NT2/D1 (cell line): ENCODE data around the gene MFSD6L.

ENCODE experiments used
- DNase-seq: peaks from one replicate; pipeline ENCODE4 v3.0.0-alpha.2; 2011; ENCODE audit warnings: low read depth, low spot score
- H3K27me3 ChIP-seq: 2 replicates; pipeline ENCODE4 v1.6.0; 2011; ENCODE audit warnings: mild to moderate bottlenecking; ENCODE audit not compliant: insufficient read length, insufficient read depth
- H3K36me3 ChIP-seq: 2 replicates; pipeline ENCODE4 v1.6.1; 2011; ENCODE audit warnings: mild to moderate bottlenecking, low read length, mixed read lengths; ENCODE audit not compliant: insufficient read depth, insufficient read length
- H3K4me1 ChIP-seq: 2 replicates; pipeline ENCODE4 v1.5.1; 2011; ENCODE audit not compliant: insufficient read depth, insufficient read length
- H3K4me3 ChIP-seq: 2 replicates; pipeline ENCODE4 v1.5.1; 2011; ENCODE audit warnings: low read depth; ENCODE audit not compliant: insufficient read length
- H3K9ac ChIP-seq: 2 replicates; pipeline ENCODE4 v1.6.0; 2011; ENCODE audit warnings: low read depth; ENCODE audit not compliant: insufficient read length
- H3K9me3 ChIP-seq: 2 replicates; pipeline ENCODE4 v1.5.1; 2011; ENCODE audit warnings: mild to moderate bottlenecking, low read length; ENCODE audit not compliant: insufficient read depth
- SUZ12 ChIP-seq: IDR thresholded peaks from 2 replicates; pipeline ENCODE4 v1.6.1; 2011; ENCODE audit not compliant: insufficient read length, insufficient read depth; ENCODE audit errors: extremely low read depth
- YY1 ChIP-seq: IDR thresholded peaks from 2 replicates; pipeline ENCODE4 v1.6.1; 2011; ENCODE audit not compliant: insufficient read length, insufficient read depth
- ZNF274 ChIP-seq: IDR thresholded peaks from 2 replicates; pipeline ENCODE4 v1.6.1; 2011; ENCODE audit warnings: mild to moderate bottlenecking, low read depth, low read length

Gene MFSD6L

DNA sequence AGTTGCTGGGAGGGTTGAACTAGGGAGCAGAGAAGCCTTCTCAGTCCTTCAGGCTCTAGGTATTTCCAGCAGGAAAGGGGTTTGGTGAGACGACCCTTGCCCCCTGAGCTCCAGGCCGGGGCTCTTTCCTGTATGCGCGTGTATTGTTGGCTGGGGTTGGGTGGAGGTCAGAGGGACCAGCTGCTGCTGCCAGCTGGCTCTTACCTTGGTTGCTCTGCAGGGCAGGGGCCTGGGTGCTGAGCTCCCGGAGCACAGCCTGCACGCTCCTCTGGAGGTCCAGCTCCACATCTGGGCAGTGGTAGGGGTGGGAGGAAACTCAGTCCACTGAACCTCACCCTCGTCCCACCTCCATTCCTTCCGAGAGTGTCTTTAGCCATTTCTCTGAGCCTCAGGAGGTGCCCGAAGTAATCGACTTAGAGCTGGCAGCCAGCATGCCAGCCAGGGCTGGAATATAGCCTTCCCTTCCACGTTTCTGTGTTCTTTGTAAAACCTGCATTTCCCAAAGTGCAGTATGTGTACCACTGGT is 40.3 kb upstream of the MFSD6L start:
- no peaks in the 10 kb centered on the region for H3K36me3 ChIP-seq
- no peak for DNase-seq
- no peak overlapping the region for H3K9ac ChIP-seq
- no peaks in the 10 kb centered on the region for H3K27me3 ChIP-seq
- H3K9me3 ChIP-seq, result no peaks in the 10 kb centered on the region
- H3K4me3 ChIP-seq, result no peak overlapping the region
- H3K4me1 ChIP-seq, result no peaks in the 10 kb centered on the region
- TF ChIP-seq YY1, result no peak
- TF ChIP-seq SUZ12, result no peak
- TF ChIP-seq ZNF274, result no peak

DNA sequence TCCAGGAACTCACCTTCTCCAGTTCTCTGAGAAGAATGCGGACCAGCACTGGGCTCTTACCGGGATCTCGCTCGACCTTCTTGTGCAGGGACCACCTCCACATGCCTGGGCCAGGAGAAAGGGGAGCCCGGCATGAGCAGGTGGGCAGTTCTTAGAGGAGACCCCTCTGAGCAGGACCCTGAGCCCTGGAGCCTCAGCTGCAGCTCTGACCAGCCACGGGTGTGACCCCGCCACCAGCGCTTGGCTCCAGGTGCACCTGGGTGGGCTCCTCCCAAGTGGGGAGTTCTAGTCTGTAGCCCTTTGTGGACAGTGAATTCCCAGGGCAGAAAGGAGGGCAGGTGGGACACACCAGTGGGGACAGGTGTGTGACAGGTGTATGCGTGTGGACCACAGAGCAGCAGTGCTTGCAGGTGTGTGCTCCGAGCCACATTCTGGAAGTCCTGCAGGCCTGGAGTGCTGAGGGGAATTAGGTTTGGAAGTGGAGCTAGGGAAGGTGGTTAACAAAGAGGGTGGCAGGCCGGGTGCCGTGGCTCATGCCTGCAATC is 39.5 kb upstream of the MFSD6L start:
- no peak overlapping the region for H3K4me3 ChIP-seq
- H3K9ac ChIP-seq, result no peak overlapping the region
- H3K36me3 ChIP-seq, result no peaks in the 10 kb centered on the region
- no peak for TF ChIP-seq YY1
- no peak for TF ChIP-seq SUZ12
- TF ChIP-seq ZNF274, result no peak
- H3K4me1 ChIP-seq, result no peaks in the 10 kb centered on the region
- no peaks in the 10 kb centered on the region for H3K27me3 ChIP-seq
- H3K9me3 ChIP-seq, result no peaks in the 10 kb centered on the region
- DNase-seq, result no peak

DNA sequence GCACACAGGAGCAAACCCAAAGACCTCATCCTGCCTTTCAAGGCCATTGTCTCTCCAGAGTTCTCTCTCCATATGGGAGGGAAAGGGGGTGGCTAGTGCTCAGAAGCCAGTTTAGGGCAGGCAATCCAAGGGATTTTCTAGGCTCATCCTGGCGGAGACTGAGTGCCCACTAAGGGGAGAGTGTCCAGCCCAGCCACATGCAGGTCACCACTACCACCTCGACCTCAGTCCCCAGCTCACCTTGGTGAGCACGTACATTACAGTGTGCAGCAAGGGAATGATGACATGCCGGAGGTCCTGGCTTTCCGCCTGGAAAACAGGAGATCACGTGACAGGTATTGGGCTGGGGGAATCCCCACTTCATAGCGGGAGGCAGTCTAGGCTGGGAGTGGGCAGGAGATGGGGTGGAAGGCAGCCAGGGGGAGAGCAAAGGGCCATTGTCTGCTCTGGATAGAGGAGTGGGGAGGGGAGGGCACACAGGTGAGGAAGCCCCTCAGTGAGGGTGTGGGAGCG is 38.5 kb upstream of the MFSD6L start:
- Histone ChIP-seq H3K27me3 (no peaks in the 10 kb centered on the region), H3K9ac (no peak overlapping the region), H3K9me3 (no peaks in the 10 kb centered on the region), H3K4me3 (no peak overlapping the region), H3K4me1 (peaks cover 4% of the 10 kb centered on the region), H3K36me3 (no peaks in the 10 kb centered on the region)
- TF ChIP-seq ZNF274, result no peak
- no peak for TF ChIP-seq SUZ12
- TF ChIP-seq YY1, result no peak
- DNase-seq, result no peak

DNA sequence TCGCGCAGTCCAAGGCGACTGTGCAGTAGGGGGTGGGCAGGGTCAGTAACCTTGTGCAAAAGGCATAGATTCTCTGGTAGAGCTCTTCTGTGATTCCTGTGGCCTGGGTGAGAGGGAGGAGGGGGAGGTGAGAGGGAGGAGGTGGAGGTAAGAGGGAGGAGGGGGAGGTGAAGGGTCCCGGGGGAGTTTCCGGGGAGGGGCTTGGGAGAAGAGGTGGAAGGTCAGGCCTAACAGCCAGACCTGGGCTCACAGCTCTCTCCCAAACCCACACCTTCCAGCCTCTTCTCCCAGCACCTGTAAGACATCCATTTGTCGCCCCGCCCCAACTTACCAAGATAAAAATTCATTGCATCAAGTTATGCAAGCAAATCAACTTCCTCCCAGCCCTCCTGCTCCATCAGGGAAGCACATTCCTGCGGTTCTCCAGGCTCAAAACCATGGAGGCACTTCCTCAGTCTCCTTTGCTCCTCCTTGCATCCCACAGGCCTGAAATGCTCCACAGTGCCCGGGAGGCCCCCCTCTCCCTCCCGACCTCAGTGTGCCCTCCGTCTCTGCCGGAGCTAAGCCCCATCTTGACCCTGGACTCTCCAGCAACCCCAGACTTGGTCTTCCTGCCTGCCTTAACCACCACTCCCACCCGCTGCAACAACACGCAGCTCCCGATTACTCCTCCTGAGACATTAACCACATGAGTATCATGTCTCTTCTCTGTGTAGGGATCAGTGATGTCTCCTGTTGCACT is 37.8 kb upstream of the MFSD6L start:
- H3K27me3 ChIP-seq, result no peaks in the 10 kb centered on the region
- no peaks in the 10 kb centered on the region for H3K36me3 ChIP-seq
- no peak for DNase-seq
- no peak for TF ChIP-seq YY1
- TF ChIP-seq SUZ12, result no peak
- TF ChIP-seq ZNF274, result no peak
- no peak overlapping the region for H3K9ac ChIP-seq
- H3K4me3 ChIP-seq, result no peak overlapping the region
- H3K4me1 ChIP-seq, result peaks cover 4% of the 10 kb centered on the region
- no peaks in the 10 kb centered on the region for H3K9me3 ChIP-seq

DNA sequence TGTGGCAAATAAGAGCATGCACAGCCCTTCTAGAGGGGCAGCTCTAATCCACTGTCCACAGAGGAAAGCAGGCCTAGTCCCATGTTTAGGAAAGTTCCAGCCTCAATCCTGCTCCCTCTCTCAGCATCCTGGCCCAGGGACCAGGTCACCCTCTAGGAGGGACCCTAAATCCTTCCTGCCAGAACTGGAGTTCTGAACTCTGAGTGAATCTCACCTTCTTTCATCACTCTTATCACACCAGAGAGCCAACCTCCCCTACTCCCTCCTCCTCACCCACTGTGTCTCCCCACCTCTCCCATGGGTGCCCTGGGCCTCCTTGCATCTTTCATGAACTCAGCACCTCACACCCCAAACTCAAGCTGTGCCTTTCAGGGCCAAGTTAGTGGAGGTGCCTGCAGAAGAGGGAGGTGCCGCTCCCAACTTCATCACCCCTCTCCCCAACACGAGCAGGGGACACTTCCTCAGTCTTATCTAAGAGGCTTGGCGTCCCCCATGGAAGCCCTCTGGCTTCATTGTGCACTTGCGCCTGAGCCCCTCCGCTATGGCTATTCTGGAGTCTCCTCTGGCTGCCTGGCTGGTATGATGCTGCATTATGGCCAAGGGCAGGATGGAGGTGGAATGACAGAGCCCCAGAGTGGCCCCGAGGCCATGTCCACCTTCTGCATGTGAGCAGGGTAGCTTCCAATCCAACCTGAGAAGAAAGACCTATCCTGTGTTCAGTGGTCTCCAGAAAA is 36.6 kb upstream of the MFSD6L start:
- Histone ChIP-seq H3K9ac (no peak overlapping the region), H3K9me3 (no peaks in the 10 kb centered on the region), H3K27me3 (no peaks in the 10 kb centered on the region), H3K4me3 (no peak overlapping the region), H3K4me1 (peaks cover 4% of the 10 kb centered on the region), H3K36me3 (no peaks in the 10 kb centered on the region)
- TF ChIP-seq SUZ12, result no peak
- no peak for TF ChIP-seq YY1
- TF ChIP-seq ZNF274, result no peak
- no peak for DNase-seq

DNA sequence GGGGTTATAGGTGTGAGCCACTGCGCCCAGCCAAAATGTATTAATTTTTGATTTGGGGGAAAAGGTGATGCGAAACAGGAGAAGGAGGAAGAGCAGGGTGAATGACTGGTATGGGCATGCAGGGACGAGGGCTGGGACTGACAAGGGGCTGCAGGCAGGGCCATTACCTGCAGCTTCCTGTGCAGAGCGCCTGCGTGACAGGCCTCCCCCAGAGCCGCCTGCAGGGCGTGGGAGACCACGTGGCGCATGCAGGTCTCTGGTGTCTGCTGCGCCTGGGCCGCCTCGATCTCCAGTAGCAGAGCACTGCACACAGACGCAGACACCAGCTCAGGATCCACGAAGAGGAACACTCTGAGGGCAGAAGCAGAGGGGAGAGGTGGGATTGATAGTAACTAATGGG is 35.9 kb upstream of the MFSD6L start:
- Histone ChIP-seq H3K4me3 (no peak overlapping the region), H3K27me3 (no peaks in the 10 kb centered on the region), H3K9me3 (no peaks in the 10 kb centered on the region), H3K36me3 (no peaks in the 10 kb centered on the region), H3K9ac (no peak overlapping the region), H3K4me1 (peaks cover 4% of the 10 kb centered on the region)
- DNase-seq, result no peak
- TF ChIP-seq ZNF274, result no peak
